Osteoblast (primary cell): ENCODE results near the gene CD1E. TPM values are rescaled to one million over a fixed set of nuclear protein-coding genes. Genes with fewer than 3 reads are reported as not detected.

Experiments
- DNase-seq: peaks from one replicate; pipeline ENCODE4 v3.0.0; 2011; ENCODE audit warnings: low spot score, mixed read lengths; ENCODE audit not compliant: insufficient read length; ENCODE audit errors: missing footprints
- H2AFZ ChIP-seq: 2 replicates; pipeline ENCODE4 v1.6.0; 2011; ENCODE audit warnings: mild to moderate bottlenecking, low read length
- H3K27ac ChIP-seq: 2 replicates; pipeline ENCODE4 v1.5.1; 2011; ENCODE audit warnings: mild to moderate bottlenecking, low read depth, low read length, moderate library complexity
- H3K27me3 ChIP-seq: 2 replicates; pipeline ENCODE4 v1.6.0; 2012; ENCODE audit warnings: mild to moderate bottlenecking, control low read depth, inconsistent platforms, low read length, moderate library complexity; ENCODE audit not compliant: insufficient read depth
- H3K36me3 ChIP-seq: 2 replicates; pipeline ENCODE4 v1.5.1; 2011; ENCODE audit warnings: mild to moderate bottlenecking, low read length, control low read depth, moderate library complexity; ENCODE audit not compliant: insufficient read depth
- H3K4me1 ChIP-seq: 2 replicates; pipeline ENCODE4 v1.5.1; 2011; ENCODE audit warnings: mild to moderate bottlenecking, low read length, control low read depth, moderate library complexity; ENCODE audit not compliant: insufficient read depth
- H3K4me2 ChIP-seq: 2 replicates; pipeline ENCODE4 v1.6.0; 2011; ENCODE audit warnings: mild to moderate bottlenecking, low read length; ENCODE audit not compliant: insufficient read depth
- H3K4me3 ChIP-seq: fragments of 200-600 bp; sonication (generic); 3 replicates; pipeline ENCODE4 v1.5.1; 2012; ENCODE audit warnings: mild to moderate bottlenecking, low read length, inconsistent platforms; ENCODE audit not compliant: insufficient read depth
- H3K79me2 ChIP-seq: 2 replicates; pipeline ENCODE4 v1.6.0; 2012; ENCODE audit warnings: mild to moderate bottlenecking, low read length, control low read depth, inconsistent platforms; ENCODE audit not compliant: insufficient read depth
- H3K9me3 ChIP-seq: 2 replicates; pipeline ENCODE4 v1.5.1; 2011; ENCODE audit warnings: low read depth, low read length, control low read depth
- H4K20me1 ChIP-seq: 2 replicates; pipeline ENCODE4 v1.6.0; 2012; ENCODE audit warnings: mild to moderate bottlenecking, low read length, control low read depth; ENCODE audit not compliant: insufficient read depth
- CTCF ChIP-seq: IDR thresholded peaks from 2 replicates; pipeline ENCODE4 v1.5.1; 2011; ENCODE audit warnings: mild to moderate bottlenecking, low read depth, low read length, moderate library complexity; ENCODE audit errors: extremely low read depth
- total RNA-seq: library from RNA; depleted of rRNA; stranded (reverse); fragments of >200 nt; gene quantifications from 2 replicates; pipeline ENCODE4 v1.2.3, GENCODE V29; 2012

CD1E gene
- total RNA-seq, 1 donor: not detected

- Histone ChIP-seq H4K20me1 (no peaks in the 10 kb centered on the region), H3K4me3 (no peak overlapping the region), H3K27me3 (no peaks in the 10 kb centered on the region), H3K79me2 (no peaks in the 10 kb centered on the region), H2AFZ (no peak overlapping the region), H3K36me3 (no peaks in the 10 kb centered on the region), H3K4me1 (no peaks in the 10 kb centered on the region), H3K4me2 (no peak overlapping the region), H3K27ac (no peak overlapping the region), H3K9me3 (no peaks in the 10 kb centered on the region)
- TF ChIP-seq CTCF: no peak
- DNase-seq: no peak
These were observed 21.2 kb downstream of the CD1E start for GRCh38 chr1:158374860-158375259.

- no peak overlapping the region for H3K27ac ChIP-seq
- no peaks in the 10 kb centered on the region for H3K79me2 ChIP-seq
- H3K4me2 ChIP-seq: no peak overlapping the region
- TF ChIP-seq CTCF: no peak
- H3K4me1 ChIP-seq: no peaks in the 10 kb centered on the region
- no peaks in the 10 kb centered on the region for H3K27me3 ChIP-seq
- DNase-seq: no peak
- no peaks in the 10 kb centered on the region for H3K9me3 ChIP-seq
- no peak overlapping the region for H3K4me3 ChIP-seq
- H2AFZ ChIP-seq: no peak overlapping the region
- no peaks in the 10 kb centered on the region for H3K36me3 ChIP-seq
- no peaks in the 10 kb centered on the region for H4K20me1 ChIP-seq
These were observed 36.6 kb downstream of the CD1E start for GRCh38 chr1:158390331-158390730.

- Histone ChIP-seq H3K4me3 (no peak overlapping the region), H3K79me2 (no peaks in the 10 kb centered on the region), H3K4me2 (no peak overlapping the region), H3K27me3 (no peaks in the 10 kb centered on the region), H3K36me3 (no peaks in the 10 kb centered on the region), H3K4me1 (no peaks in the 10 kb centered on the region), H4K20me1 (no peaks in the 10 kb centered on the region), H2AFZ (no peak overlapping the region), H3K27ac (no peak overlapping the region), H3K9me3 (no peaks in the 10 kb centered on the region)
- no peak for TF ChIP-seq CTCF
- no peak for DNase-seq
These were observed 37.4 kb downstream of the CD1E start for GRCh38 chr1:158391099-158391498.

GRCh38 chr1:158393476-158393875 is 39.8 kb downstream of the CD1E start:
- no peaks in the 10 kb centered on the region for H3K36me3 ChIP-seq
- H3K4me1 ChIP-seq: no peaks in the 10 kb centered on the region
- H2AFZ ChIP-seq: no peak overlapping the region
- no peak for TF ChIP-seq CTCF
- H3K4me3 ChIP-seq: no peak overlapping the region
- no peaks in the 10 kb centered on the region for H3K9me3 ChIP-seq
- H3K79me2 ChIP-seq: no peaks in the 10 kb centered on the region
- no peak overlapping the region for H3K4me2 ChIP-seq
- H4K20me1 ChIP-seq: no peaks in the 10 kb centered on the region
- no peaks in the 10 kb centered on the region for H3K27me3 ChIP-seq
- no peak for DNase-seq
- H3K27ac ChIP-seq: no peak overlapping the region
